ENCODE results near the gene EIF4E3.

- TF ChIP-seq CTCF (IDR thresholded peaks at IDR 0.05): no peak
- no peak for TF ChIP-seq POLR2AphosphoS5 (IDR thresholded peaks at IDR 0.05)
Measured at GRCh38 chr3:71758091-71758490, 32.9 kb upstream of the EIF4E3 start.
